Erythroblast (primary cell): ENCODE data around the gene LIPH.

Source experiments
- GATA1 ChIP-seq: IDR thresholded peaks from 2 replicates; pipeline ENCODE4 v1.6.1; 2011; ENCODE audit warnings: low read depth, mild to moderate bottlenecking, control low read depth, low read length, moderate library complexity
- POLR2A ChIP-seq: IDR thresholded peaks from 2 replicates; pipeline ENCODE4 v1.6.1; 2011; ENCODE audit warnings: mild to moderate bottlenecking, low read length

- TF ChIP-seq POLR2A (no peak), GATA1 (no peak)
These were observed 31.5 kb upstream of the LIPH start for GRCh38 chr3:185583925-185584324.
